ENCODE results near the gene EDEM2. TPM values are rescaled to one million over a fixed set of nuclear protein-coding genes. Genes with fewer than 3 reads are reported as not detected.

Gene EDEM2
- total RNA-seq, 1 experiment from 2014 or later, result 22.8 TPM

DNA sequence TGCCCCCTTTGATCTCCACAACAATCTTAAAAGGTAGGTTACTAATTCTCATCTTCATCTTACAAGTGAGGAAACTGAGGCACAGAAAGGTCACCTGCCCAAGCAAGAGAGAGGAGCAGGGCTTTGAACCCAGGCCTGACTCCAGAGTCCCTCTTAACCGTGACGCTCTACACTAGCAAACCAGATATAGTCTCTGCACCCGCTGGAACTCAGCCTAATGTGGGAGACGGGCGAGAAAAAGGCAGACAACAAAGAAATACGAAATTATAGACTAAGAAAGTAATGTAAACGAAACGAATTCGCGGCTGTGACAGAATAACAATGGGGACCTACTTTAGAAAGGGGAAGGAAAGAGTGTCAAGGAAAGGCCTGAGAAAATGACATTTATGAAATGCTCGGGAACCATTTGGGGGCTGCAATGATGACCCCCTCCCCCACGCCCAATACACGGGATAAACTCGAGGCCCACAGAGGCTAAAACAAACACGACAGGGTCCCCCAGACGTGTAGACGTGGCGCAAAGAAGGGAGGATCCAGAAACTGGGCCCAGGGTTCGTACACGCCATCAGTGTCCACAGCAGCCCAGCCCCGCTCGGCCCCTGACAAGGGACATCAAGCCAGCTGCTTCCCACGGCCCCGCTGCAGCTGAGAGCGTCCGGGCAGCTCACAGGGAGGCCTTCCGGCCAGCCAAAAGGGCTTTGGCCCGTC, 55.2 kb downstream of the EDEM2 start (continued):
- TF ChIP-seq, protein P1, sequence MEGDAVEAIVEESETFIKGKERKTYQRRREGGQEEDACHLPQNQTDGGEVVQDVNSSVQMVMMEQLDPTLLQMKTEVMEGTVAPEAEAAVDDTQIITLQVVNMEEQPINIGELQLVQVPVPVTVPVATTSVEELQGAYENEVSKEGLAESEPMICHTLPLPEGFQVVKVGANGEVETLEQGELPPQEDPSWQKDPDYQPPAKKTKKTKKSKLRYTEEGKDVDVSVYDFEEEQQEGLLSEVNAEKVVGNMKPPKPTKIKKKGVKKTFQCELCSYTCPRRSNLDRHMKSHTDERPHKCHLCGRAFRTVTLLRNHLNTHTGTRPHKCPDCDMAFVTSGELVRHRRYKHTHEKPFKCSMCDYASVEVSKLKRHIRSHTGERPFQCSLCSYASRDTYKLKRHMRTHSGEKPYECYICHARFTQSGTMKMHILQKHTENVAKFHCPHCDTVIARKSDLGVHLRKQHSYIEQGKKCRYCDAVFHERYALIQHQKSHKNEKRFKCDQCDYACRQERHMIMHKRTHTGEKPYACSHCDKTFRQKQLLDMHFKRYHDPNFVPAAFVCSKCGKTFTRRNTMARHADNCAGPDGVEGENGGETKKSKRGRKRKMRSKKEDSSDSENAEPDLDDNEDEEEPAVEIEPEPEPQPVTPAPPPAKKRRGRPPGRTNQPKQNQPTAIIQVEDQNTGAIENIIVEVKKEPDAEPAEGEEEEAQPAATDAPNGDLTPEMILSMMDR (IDR thresholded peaks at IDR 0.05 in 2 of 3, conservative IDR thresholded peaks at IDR 0.05 in 1 of 3; ENCODE audit: borderline replicate concordance in 1 of 3, insufficient read depth in 1 of 3, low read depth in 2 of 3, low read length in 2 of 3), result no peak
- TF ChIP-seq JUND (IDR thresholded peaks at IDR 0.05), result no peak
- no peak for TF ChIP-seq ZNF274 (IDR thresholded peaks at IDR 0.05; ENCODE audit: low read depth, low read length)
- no peak for TF ChIP-seq FOSL1 (IDR thresholded peaks at IDR 0.05; ENCODE audit: low read depth)
- no peak for TF ChIP-seq POLR2A (IDR thresholded peaks at IDR 0.05; ENCODE audit: borderline replicate concordance, extremely low read depth, insufficient read depth, insufficient read length)
- no peak for TF ChIP-seq POLR2AphosphoS5 (IDR thresholded peaks at IDR 0.05; ENCODE audit: low read depth, low read length)

DNA sequence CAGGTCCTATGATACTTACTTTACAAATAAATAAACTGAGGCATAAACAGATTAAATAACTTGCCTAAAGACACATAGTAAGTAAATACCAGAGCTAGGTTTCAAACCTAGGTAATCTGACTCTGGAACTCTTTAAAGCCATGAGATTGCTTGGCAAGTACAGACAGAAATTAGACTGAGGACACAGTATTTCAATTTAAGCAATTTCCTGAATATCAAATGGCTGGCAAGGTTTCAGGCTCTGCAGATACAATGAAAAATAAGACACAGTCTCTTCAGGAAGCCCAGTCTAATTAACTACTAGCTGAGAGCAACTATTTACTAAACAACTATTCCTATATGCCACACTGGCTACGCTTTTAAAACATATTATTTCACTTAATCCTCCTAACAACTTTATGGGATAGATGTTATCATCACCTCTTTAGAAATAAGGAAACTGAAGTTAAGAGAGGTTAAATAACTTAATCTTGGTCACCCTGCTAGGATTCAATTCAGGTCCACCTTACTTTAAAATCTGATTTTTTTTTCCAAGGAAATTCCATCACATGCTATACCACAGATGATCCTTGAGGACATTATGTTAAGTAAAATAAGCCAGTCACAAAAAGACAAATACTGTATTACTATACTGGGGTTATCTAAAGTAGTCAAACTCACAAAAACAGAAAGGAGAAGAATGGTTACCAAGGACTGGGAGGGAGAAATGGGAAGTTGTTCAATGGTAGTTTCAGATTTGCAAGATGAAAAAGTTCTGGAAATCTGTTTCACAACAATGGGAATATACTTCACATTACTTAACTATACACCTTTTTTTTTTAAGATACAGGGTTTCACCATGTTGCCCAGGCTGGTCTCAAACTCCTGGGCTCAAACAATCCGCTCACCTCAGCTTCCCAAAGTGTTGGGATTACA, 58.6 kb downstream of the EDEM2 start:
- Histone ChIP-seq H3K4me2 (ENCODE audit: low read length) (no peak overlapping the region), H3K9ac (ENCODE audit: low read length) (no peak overlapping the region), H3K36me3 (ENCODE audit: control insufficient read depth in 1 of 2, insufficient read depth in 2 of 2, low read length in 2 of 2) (no peaks in the 10 kb centered on the region), H3K9me2 (ENCODE audit: insufficient read depth) (no peaks in the 10 kb centered on the region), H3K27me3 (ENCODE audit: insufficient read depth, low read length) (no peaks in the 10 kb centered on the region), H3K4me1 (ENCODE audit: control insufficient read depth in 1 of 2, insufficient read depth in 2 of 2, low read length in 2 of 2) (peaks cover 10 to 17% of the 10 kb centered on the region in 2 experiments), H3K9me3 (ENCODE audit: control insufficient read depth in 1 of 2, insufficient read depth in 1 of 2, low read depth in 1 of 2, low read length in 2 of 2) (no peaks in the 10 kb centered on the region), H2AFZ (ENCODE audit: low read depth, low read length, poor library complexity, severe bottlenecking) (no peak overlapping the region), H3K79me2 (ENCODE audit: insufficient read depth, low read length) (peaks cover 82% of the 10 kb centered on the region), H3K27ac (ENCODE audit: low read depth, low read length) (no peak overlapping the region), H3K4me3 (replicated peaks in 1 of 2; ENCODE audit: low read depth in 1 of 2, low read length in 2 of 2) (no peak overlapping the region), H4K20me1 (ENCODE audit: insufficient read depth) (no peaks in the 10 kb centered on the region)
- ChIA-PET RAD21 (ENCODE audit: low non-redundant PET in 1 of 2, low total read pairs in 2 of 2, uncharacterized antibody in 2 of 2, unreplicated experiment in 2 of 2) (no interaction called here), CTCF (interaction anchor here (1.2 kb wide), 1 partner anchor 8 kb away, joined by 3 read pairs; no protein-coding TSS in a partner anchor), POLR2A (no interaction called here)
- intact Hi-C loops (cut with micrococcal nuclease), result loop anchor here (5.0 kb wide), 1 partner anchor 216 kb away; the partner anchor contains the start of gene GGT7
- BruUV-seq (replicated peaks), result no TSS peak
- ATAC-seq (no peak), DNase-seq (ENCODE audit: low read depth, low spot score) (no peak)
- TF ChIP-seq, protein P2, sequence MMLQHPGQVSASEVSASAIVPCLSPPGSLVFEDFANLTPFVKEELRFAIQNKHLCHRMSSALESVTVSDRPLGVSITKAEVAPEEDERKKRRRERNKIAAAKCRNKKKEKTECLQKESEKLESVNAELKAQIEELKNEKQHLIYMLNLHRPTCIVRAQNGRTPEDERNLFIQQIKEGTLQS (IDR thresholded peaks at IDR 0.05), result no peak
- no peak for TF ChIP-seq EZH2phosphoT487 (IDR thresholded peaks at IDR 0.05; ENCODE audit: borderline replicate concordance)
- TF ChIP-seq EGR1 (IDR thresholded peaks at IDR 0.05; ENCODE audit: low read depth), result no peak
- no peak for TF ChIP-seq SP1 (IDR thresholded peaks at IDR 0.05; ENCODE audit: low read depth)
- no peak for TF ChIP-seq YY1 (IDR thresholded peaks at IDR 0.05; ENCODE audit: extremely low read depth, insufficient replicate concordance, low read depth, low read length)
- no peak for TF ChIP-seq POLR2A (IDR thresholded peaks at IDR 0.05; ENCODE audit: borderline replicate concordance, extremely low read depth, insufficient read depth, insufficient read length)
- TF ChIP-seq RAD21 (IDR thresholded peaks at IDR 0.05; ENCODE audit: low read depth), result no peak
- no peak for TF ChIP-seq JUND (IDR thresholded peaks at IDR 0.05)
- TF ChIP-seq SIN3A (IDR thresholded peaks at IDR 0.05; ENCODE audit: low read depth), result no peak
- no peak for TF ChIP-seq ZFX (IDR thresholded peaks at IDR 0.05)
- no peak for TF ChIP-seq EZH2 (IDR thresholded peaks at IDR 0.05)
- no peak for TF ChIP-seq ZBTB33 (IDR thresholded peaks at IDR 0.05; ENCODE audit: extremely low read depth, insufficient replicate concordance, low read length)
- no peak for TF ChIP-seq MAX (IDR thresholded peaks at IDR 0.05)
- TF ChIP-seq ZNF274 (IDR thresholded peaks at IDR 0.05; ENCODE audit: low read depth, low read length), result no peak

All from HCT116 (cell line).